NCI-H1694 treated with DMSO at 0.1 percent for 48 hours (cell line): ENCODE measurements around the gene RUNDC3A.

Experiments used
- DNase-seq: peaks from one replicate; lab custom pipeline; 2025; lab: John Stamatoyannopoulos, UW

Gene RUNDC3A

DNA sequence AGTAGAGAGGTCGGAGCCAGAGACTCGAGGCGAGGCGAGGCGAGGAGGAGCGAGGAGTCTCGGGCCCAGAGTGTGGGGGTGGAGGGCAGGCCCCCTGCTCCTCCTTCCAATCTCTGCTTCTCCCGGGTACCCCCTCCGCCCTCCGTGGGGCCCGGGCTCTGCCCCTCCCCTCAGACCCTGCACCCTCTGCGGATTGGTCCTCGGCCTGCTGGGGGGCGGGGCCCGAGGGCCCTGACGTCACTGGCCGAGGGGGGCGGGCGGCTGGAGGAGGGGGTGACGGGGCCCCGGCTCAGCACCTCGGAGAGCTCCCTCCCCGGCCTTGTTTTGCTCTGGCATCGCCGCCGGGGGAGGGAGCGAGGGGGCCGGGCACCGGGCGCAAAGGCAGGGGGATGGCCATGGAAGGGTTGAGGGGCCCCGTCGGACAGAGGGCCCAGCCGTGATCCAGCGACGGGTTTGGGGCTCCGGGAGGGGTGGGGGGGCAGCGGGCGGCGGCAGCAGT is at the start of gene RUNDC3A:
RUNDC3A (plus strand) TSS at position 282 of the 499 bp plus-strand sequence. CDS start 232 bp downstream, outside the sequence.
- peak; percentile 89 for DNase-seq

DNA sequence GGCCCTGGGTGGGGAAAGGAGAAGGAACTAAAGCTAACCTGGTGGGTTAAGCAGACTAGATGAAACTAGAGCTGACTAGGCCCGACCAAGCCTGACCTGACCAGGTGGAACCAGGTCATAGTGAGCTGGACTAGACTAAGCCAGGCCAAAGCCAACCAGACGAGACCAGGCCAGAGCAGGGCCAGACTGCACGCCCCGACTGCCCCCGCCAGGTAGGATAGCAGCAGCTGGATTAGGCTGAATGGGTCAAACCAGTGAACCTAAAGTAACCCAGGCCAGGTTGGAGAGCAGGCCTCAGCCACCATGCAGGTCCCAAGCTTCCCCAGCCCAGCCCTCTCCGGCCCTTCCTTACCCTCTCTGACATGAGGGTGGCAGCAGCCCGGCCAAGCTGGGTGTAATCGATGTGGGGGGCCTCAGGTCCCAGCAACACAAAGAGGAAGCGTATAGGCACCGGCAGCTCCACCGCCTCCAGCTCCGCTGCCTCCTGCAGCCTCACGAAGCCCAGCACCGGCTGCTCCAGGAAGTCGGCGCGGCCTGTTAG is 49.5 kb upstream of the RUNDC3A start:
- no peak for DNase-seq

DNA sequence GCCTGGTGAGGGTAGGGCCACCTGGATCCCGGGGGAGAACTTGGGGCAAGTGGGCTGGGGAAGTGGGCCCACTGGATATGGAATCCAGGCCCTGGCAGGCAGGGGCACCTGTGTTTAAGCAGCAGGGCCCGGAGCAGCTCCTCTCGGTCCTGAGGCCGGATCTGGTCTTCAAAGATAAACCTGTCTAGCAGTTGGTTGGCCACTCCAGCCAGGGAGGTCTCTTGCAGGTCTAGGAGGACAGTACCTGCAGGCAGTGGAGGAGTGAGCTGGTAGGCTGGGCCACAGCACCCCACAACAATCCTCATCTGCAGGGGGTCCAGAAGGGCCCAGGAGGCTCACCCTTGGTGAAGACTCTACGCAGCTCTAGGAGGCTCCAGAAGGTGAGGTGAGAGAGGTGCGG is 48.1 kb upstream of the RUNDC3A start:
- DNase-seq = no peak

DNA sequence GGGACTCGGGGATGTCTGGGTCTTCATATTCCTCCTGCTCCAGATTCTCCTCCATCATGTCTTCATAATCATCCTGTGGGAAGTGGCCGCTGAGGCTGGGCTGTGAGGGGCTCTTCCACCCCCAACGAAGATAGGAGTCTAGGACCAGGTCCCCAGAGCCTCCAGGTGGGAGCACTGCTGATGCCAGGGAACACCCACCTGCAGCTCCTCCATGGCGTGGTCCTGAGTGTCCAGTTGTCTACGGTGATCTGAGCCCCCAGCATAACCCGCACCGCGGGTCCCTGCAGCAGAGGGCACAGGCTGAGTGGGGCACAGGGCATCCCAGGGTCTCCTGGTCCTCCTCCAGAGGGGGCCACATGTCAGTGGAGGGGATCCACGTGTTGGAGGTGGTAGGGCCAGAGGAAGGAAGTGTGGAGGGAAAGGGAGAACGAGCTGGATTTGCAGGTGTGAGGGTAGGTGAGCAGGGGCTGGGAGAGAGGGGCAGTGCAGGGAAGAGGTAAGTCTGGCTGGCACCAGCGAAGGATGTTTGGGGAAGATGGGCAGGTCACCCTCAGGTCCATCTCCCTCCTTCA is 45.7 kb upstream of the RUNDC3A start:
- DNase-seq = no peak

DNA sequence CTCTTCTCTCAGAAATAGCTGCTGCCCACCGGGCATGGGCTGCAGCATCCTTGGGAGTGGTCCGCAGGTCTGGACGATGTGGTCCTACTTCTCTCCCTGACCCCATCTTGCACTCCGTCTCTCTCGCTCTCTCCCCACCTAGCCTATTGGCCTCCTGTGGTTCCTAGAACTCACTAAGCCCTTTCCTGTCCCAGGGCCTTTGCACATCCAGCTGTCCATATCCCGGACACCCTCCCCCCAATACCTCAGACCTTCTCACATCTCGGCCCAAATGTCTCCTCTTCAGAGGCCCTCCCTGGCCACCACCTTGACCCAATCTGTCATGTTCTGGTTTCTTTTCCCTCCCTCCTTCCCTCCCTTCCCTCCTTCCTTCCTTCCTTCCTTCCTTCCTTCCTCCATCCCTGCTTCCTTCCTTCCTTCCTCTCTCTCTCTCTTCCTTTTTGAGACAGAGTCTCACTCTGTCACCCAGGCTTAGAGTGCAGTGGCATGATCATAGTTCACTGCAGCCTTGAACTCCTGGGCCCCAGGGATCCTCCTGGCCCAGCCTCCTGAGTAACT is 45.0 kb upstream of the RUNDC3A start:
- DNase-seq = no peak

DNA sequence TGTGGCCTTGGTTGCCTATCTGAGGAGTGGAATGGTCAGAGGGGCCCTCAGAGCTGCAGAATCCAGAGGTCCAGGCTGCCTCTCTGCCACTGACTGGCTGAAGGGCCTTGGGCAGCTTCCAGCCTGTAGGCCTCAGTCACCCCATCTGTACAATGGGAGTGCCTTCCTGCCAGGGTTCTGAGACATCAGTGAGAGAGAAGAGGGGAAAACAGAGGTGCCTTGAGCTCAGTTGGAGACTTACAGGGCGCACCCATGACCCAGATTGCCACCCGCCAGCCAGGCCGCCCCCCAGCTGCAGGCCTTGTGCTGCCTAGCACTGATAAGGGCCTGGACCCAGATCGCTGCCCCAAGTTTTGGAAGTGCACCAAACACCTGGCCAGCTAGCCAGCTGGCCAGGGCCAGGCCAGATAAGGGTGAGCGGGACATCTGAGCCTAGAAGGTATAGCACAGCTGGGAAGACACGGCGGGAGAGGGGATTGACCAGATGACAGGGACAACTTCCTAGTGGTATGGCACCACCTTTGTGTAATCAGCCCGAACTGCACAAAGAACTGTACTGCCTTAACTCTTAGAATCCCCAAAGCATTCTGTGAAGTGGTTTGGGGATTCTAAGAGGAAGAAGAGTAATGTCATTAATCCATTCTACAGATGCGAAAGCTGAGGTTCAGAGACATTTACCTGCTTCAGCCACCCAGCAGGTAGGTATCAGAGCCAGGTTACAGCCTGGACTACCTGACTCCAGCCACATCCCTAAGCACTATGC is 41.8 kb upstream of the RUNDC3A start:
- DNase-seq = no peak

DNA sequence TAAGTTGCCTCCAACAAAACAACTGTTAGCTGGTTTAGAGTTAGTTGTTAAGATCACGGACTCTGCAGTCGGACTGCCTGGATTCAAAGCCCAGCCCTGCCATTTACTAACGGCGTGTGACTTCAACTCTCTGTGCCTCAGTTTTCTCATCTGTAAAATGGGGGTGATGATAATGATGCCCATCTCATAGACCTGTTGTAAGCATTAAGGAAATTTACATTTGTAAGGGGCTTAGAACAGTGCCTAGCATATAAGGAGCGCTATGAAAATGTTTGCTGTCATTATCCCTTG is 41.3 kb upstream of the RUNDC3A start:
- no peak for DNase-seq

DNA sequence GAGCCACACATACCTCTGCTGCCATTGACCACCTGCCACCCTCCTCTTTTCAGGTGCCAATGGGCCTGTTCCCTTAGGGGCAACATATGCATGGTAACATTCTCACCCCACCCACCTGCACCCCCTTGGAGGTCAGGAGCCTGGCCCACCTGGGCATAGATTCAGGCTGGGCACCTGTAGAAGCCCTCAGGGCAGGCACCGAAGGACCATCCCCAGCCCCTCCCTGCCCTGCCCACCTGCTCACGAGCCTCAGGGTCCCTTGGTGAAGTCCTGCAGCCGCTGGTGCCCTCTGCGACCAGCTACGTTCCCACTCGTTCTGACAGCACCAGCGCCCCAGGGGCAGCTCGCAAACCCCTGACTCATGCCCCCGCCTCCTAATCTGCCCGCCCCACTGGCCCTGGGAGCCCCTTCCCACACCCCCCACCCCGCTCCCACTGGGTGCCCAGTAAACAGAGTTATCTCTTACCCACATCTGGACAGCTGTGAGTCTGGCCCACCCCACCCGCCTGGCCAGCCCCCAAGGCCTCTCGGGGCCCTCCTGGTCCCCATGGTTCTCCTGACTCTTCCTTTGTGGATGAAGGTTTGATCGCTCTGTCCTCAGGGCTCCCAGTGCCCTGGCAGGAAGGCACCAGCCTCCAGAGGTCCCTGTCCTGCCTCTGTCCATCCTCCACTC is 40.4 kb upstream of the RUNDC3A start, which contains the start of gene SLC4A1:
SLC4A1 (minus strand) TSS at position 318 of the 673 bp plus-strand sequence. CDS start 5,269 bp downstream, outside the sequence.
- no peak for DNase-seq

DNA sequence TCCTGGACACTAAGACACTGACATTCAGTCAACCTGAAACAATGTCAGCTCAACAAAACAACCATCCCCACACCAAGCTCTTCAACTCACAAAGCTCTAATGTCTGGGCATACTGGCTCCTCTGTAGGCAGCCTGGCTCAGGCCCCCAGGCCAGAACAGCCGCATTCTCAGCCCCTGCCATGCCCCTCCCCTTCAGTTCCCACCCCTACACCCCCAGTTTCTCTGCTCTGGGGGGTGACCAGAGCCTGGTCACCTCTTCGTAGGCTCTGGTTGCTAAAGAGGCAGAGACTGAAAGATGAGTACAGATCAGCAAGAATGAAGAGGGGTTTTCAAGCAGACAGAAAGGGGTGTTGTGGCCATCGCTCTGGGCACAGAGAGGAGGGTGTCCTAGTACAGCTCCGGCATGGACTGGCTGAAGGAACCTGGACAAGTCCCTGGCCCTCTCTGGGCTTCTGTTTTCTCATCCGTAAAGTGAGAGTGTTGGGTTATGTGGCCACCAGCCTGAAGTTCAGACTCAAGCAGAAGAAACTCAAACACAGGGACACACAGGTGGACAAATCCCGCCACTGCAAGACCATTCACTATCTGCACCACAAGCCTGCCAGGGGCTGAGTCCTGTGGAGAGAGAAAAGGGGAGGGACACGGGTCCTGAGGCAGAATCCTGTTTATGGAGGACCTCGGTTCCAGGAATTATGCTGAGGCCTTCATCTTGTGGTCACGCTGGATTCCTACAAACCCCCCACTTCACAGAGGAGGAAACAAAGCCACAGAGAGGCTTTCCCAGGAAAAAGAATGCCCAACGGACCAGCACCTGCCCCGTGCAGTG is 39.5 kb upstream of the RUNDC3A start:
- DNase-seq = no peak

DNA sequence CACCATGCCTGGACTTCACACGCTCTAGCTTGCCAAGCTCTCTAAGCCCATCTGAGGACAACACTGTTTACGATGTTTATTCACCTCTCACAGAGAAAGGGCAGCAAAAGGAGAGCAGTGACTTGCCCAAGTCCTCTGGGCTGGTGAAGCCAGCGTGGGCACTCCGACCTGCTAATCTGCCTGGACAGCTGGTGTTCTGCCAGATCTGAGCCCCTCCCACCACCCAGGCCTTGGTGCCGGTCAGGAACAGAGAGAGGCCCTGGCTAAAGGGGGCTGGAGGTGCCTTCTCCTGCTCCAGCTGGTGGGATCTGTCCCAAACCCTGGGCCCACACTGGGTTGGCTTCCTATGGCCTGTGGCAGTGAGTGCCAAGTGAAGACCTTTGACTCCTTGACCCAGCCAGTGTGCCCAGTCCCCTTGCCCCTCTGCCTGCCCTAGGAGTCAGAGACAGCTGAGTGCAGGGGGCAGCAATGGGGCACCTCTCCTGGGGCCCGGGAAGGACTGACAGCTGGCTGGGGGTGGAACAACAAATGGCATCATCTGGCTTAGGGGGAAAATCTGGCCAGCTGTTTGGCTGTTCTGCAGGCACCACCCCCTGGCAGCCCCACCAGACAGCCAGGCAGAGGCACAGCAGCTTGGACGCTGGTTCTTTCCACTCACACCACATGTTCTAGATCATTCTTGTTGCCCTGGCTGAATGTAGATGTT is 38.7 kb upstream of the RUNDC3A start:
- peak; percentile 55 for DNase-seq

DNA sequence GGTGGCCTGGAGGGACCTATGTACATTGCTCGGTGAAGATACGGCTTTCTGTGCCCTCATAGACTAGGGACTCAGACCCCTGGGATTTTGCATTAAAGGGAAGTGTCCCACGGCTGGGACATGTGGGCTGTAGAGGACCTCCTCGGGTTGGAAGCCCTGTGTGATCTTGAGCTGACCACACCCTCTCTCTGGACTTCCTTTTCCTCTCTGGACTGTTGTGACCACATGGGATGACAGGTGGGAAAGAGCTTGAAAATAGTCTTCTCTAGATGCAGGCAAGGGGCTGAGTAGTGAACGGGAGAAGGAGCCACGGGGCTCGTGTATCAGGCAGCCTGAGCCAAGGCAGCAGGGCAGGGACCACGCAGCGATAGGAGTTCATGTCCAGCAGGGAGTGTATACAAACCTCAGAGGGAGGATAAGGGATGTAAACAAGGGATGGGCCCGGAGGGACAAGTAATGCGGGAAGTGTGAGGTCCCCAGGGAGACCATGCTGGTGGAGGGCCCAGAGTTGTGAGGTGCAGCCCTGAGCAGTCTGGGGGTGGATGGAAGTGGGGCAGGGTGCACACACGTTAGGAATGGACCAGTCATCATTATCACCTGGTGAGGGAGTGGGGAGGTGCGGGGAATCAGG is 36.0 kb upstream of the RUNDC3A start:
- DNase-seq = no peak

DNA sequence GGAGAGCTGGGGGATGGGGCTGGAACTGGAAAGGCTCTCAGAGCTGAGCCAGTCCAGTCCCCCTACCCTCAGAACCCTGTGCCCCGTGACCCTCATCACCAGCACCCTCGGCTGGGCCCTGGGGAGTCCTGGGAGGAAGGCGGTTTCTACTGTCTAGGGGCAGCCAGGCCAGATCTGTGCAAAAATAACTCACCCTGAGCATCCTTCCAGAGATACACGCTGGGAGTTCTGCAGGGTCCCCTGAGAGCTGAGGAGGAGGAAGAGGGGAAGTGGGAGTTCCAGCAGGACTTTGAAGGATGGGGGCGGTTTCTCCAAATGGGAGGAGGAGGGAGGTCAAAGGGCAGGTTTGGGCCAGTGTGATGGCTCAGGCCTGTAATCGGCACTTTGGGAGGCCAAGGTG is 35.4 kb upstream of the RUNDC3A start:
- DNase-seq = no peak

DNA sequence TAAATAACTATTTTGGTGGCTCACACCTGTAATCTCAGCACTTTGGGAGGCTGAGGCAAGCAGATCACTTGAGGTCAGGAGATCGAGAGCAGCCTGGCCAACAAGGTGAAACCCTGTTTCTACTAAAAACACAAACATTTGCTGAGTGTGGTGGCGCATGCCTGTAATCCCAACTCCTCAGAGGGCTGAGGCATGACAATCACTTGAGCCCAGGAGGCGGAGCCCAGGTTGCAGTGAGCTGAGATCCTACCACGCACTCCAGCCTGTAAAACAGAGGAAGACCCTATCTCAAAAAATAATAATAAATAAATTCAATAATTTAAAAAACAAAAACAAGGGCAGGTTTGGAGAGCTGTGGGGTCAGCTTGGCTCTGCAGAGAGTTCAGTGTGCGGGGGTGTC is 34.8 kb upstream of the RUNDC3A start:
- no peak for DNase-seq

DNA sequence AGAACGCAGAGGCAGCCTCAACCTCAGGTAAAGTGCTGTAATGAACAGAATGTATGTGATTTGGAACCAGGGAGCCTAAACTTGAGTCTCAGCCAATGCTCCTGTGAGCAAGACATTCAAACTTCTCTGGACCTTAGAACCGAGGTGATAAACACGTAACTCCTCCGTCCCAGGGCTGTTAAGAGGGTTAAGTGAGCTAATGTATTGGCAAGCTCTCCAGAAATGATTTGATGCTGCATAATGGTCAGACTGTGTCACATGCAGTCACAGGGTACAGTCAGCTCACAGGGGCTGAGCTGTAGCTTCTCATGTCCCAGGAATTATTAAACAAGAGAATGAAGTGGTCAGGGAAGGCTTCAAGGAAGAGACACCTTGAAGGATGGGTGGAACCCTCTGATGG is 30.4 kb upstream of the RUNDC3A start:
- DNase-seq = no peak

DNA sequence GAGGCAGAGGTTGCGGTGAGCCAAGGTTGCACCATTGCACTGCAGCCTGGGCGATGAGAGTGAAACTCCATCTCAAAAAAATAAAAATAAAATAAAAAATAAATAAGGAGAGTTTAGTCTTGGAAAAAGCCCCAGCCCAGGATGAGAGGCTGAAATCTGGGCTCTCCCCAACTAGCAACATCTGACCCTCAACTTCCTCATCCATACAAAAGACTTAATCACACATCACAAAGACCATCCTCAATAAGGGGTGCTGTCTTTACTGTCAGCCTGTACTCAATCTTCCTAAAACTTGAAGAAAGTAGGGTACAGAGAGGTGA is 29.1 kb upstream of the RUNDC3A start:
- DNase-seq = no peak

DNA sequence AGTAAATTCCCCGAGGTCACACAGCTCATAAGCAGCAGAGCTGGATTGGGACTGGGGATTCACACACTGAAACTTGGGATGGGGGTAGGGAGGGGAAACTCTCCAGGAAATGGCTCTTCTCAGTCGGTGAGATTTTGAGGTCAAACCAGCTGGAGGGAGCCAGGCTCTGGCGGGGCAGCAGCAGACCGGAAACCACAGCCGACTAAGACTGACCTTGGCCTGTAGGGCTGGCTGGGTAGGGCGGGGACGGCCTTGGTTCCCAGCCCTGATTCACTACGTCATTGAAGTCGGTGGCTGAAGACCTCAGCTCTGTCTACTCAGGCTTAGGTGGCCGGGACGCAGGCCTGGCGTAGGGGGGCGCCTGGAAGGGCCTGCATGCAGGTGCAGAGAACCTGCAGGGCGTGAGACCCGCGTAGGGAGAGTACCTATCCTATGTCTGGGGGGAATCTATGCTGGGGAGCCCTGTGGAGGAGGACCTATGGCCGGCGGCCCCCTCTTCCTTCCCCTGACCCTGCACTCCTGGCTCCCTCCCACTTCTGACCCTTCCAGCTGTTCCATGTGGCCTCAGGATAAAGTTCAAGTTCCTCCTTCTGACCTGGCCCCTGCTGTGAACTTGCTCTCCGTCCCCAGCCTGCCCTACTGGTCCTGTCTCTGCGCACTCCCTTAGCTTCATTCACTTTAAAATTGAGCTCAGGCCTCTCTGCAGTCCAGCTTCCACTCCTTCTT is 28.6 kb upstream of the RUNDC3A start:
- DNase-seq = no peak

DNA sequence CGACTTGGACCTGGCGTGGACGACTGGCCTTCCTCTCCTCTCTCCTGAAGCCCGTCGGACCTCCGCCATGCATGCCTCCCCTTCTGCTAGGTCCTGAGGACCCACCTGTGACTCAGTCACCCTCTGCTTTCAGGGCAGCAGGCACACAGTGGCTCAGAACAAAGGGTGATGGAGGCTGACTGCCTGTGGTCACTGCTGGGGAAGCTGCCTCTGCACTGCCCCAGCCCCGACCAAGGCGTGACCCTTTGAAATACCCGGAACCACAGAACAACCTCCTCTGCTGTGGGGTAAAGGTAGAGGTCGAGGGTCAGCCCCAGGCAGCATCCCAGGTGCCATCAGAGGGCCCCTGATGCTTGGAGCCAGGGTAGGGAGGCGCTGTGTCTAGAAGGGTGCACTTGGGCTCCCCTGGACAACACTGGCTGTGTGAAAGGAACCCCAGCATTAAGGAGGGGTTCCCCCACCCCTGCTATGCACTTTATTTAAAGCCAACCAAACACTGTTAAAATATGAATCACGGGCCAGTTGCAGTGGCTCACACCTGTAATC is 27.9 kb upstream of the RUNDC3A start:
- DNase-seq = no peak

DNA sequence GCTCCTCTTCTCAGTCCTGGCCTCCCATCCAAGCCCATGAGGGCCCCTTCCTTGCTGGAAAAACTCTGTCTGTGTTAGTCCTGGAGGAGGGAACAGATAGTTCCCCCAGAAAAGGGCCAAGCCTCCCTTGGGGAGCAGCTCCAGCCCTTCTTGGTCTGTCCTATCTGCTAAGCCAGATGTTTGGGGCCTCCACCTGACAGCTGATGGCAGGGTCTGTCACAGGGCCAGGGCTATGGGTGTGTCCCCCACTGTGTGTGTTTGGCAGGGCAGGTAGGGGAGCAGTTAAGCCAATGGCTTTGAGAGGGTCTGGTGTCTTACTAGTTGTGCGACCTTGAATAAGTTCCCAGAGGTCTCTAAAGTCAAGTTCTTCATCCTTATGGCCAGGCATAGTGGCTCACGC is 26.8 kb upstream of the RUNDC3A start:
- DNase-seq = no peak

DNA sequence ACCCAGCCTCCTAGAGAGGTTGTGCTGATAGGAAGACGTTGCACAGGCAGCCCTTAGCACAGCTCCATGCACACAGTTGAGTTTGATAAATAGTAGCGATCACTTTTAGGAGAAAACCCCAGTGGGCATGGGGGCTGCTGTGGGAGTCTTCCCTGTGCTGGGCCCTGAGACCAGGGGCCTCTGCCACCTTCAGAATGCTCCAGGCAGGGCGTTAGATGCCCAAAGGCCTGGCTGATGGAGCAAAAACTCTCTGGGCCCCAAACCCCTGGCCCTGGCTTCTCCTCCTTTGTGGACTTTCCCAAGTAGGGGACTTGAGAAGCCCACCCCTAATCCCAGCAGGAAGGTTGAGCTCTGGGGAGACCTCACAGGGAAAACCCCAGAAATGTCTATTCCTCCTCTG is 26.1 kb upstream of the RUNDC3A start:
- no peak for DNase-seq
